Gastroesophageal sphincter (tissue), 3 donors: ENCODE results near the gene ZNF396.

Source experiments
- POLR2A ChIP-seq, 2 donors: fragments of 450-650 bp; IDR thresholded peaks; one replicate each; pipeline ENCODE4 v1.6.1; 2017; ENCODE audit warnings: antibody characterized with exemption in 2 of 2, mild to moderate bottlenecking in 2 of 2, moderate library complexity in 1 of 2
- TF ChIP-seq, protein P1 (sequence below), 4 experiments: fragments of 200-600 bp in 2 of 4; fragments of 450-650 bp in 2 of 4; sonication (generic) in 1 of 4; IDR thresholded peaks; one replicate each; pipeline ENCODE4 v1.5.1; 2017 to 2019; ENCODE audit warnings: antibody characterized with exemption in 4 of 4, mild to moderate bottlenecking in 2 of 4, moderate library complexity in 2 of 4

- TF ChIP-seq, protein P1, sequence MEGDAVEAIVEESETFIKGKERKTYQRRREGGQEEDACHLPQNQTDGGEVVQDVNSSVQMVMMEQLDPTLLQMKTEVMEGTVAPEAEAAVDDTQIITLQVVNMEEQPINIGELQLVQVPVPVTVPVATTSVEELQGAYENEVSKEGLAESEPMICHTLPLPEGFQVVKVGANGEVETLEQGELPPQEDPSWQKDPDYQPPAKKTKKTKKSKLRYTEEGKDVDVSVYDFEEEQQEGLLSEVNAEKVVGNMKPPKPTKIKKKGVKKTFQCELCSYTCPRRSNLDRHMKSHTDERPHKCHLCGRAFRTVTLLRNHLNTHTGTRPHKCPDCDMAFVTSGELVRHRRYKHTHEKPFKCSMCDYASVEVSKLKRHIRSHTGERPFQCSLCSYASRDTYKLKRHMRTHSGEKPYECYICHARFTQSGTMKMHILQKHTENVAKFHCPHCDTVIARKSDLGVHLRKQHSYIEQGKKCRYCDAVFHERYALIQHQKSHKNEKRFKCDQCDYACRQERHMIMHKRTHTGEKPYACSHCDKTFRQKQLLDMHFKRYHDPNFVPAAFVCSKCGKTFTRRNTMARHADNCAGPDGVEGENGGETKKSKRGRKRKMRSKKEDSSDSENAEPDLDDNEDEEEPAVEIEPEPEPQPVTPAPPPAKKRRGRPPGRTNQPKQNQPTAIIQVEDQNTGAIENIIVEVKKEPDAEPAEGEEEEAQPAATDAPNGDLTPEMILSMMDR (IDR thresholded peaks at IDR 0.05) = peak; percentile 77 to 85 (median 81)
- no peak for TF ChIP-seq POLR2A (IDR thresholded peaks at IDR 0.05)
These were observed 9.5 kb upstream of the ZNF396 start for GRCh38 chr18:35386600-35387100.
